Esophagus squamous epithelium (tissue), 4 donors: Measurements from ENCODE around the gene GATAD2A.

Experiments used
- POLR2A ChIP-seq, 4 donors: fragments of 450-650 bp; IDR thresholded peaks; one replicate each; pipeline ENCODE4 v1.6.1; 2017; ENCODE audit warnings: antibody characterized with exemption in 4 of 4, mild to moderate bottlenecking in 4 of 4, moderate library complexity in 3 of 4
- TF ChIP-seq, protein P1 (sequence below), 6 experiments: fragments of 450-650 bp in 4 of 6; fragments of 200-600 bp in 2 of 6; sonication (generic) in 2 of 6; IDR thresholded peaks; one replicate each; pipeline ENCODE4 v1.5.1; 2016 to 2019; ENCODE audit warnings: antibody characterized with exemption in 6 of 6, mild to moderate bottlenecking in 4 of 6, moderate library complexity in 4 of 6

DNA sequence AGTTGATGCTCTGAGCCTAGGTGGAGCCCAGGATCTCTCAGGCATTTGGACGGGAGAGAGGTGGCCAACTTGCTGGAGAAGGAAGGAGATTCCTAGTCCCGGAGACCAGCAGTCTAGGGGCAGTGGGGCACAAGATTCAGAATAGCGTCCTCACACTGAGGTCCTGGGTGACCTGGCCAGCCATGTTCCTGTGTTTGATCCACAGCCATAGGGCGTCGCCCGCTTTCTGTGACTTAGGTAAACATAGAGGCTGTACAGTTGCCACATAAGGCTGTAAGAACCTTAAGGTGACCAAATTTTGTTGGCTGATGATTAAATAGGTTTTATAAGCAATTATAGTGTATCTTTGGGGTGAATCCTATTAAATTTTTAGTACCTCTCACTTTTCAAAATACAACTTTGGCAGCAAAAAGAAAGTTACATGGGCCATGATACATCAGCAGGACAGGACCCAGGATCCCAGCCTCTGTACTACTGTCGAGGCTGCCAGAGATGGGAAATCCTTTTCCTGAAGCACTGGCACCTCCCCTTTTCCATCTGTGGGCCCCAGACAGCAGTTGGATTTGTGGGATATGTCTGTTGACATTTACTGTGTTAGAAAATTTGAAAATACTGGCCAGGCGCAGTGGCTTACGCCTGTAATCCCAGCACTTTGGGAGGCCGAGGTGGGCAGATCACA, 72.4 kb downstream of the GATAD2A start:
- no peak for TF ChIP-seq POLR2A (IDR thresholded peaks at IDR 0.05)
- TF ChIP-seq, protein P1, sequence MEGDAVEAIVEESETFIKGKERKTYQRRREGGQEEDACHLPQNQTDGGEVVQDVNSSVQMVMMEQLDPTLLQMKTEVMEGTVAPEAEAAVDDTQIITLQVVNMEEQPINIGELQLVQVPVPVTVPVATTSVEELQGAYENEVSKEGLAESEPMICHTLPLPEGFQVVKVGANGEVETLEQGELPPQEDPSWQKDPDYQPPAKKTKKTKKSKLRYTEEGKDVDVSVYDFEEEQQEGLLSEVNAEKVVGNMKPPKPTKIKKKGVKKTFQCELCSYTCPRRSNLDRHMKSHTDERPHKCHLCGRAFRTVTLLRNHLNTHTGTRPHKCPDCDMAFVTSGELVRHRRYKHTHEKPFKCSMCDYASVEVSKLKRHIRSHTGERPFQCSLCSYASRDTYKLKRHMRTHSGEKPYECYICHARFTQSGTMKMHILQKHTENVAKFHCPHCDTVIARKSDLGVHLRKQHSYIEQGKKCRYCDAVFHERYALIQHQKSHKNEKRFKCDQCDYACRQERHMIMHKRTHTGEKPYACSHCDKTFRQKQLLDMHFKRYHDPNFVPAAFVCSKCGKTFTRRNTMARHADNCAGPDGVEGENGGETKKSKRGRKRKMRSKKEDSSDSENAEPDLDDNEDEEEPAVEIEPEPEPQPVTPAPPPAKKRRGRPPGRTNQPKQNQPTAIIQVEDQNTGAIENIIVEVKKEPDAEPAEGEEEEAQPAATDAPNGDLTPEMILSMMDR (IDR thresholded peaks at IDR 0.05) = no peak
